ENCODE results near the gene MRGPRF. TPM values are rescaled to one million over a fixed set of nuclear protein-coding genes. Genes with fewer than 3 reads are reported as not detected.

The MRGPRF gene
- total RNA-seq, 8 experiments from 2014 or later: 0.05 to 4.3 (median 0.57) TPM; not detected in 1

- 0 to 100% (median 63%) methylated on average over 1 to 3 of the region's 9 CpGs; no CpG with 5 or more reads in 5 of the 10 experiments for WGBS, 10 experiments
- peak in 3 of 8 experiments; percentile 1 to 4 (median 1) for ATAC-seq (replicated peaks in 6 of 8)
- no peak overlapping the region for H3K27ac ChIP-seq
- peaks cover 43 to 67% of the 10 kb centered on the region in 2 donors for H3K4me1 ChIP-seq (replicated peaks in 1 of 2)
- no peak overlapping the region for H3K4me3 ChIP-seq
- in situ Hi-C loops (cut with MboI; ENCODE audit: low pct_unique_long_range_greater_than_20kb in 2 of 9, low sequenced_read_pairs in 9 of 9, unreplicated experiment in 9 of 9): no loop called here
Observed at GRCh38 chr11:69010361-69010891, 2.6 kb downstream of the MRGPRF start.

DNA sequence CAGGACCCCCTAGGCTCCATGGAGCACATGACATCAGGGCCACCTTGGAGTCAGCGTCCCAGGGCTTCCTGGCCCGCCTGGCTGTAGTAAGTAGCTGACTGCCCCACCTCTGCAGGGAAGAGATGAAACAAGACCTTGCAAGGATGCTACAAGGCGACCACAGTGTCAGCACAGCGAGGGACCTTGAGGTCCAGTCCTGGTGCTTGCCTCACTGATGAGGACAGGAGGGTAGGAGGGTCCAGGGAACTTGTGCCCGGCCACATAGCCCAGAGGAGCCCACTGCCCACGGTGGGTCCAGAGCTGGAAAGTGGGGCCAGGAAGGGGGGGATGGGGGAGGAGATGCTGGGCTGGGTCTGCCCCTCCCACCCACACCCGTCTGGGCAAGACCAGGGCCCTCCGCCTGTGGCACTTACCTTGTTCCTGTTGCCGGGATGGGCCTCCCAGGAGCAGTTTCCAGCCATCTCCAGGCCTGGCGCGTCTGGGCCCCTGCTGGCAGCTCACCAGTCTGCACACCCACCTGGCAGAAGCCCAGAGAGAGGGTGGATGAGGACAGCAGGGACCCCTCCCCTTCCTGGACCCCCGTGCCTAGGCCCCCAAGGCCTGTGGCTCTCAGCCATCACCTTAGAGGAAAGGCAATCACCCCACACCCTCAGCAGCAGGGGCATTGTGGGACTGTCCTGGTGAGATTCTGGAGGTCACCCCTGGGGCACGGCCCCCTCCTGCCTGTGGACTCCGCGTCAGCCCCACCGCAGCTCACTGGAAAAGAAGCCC, 3.4 kb downstream of the MRGPRF start:
- 0 to 75% (median 65%) methylated on average over 1 to 2 of the region's 16 CpGs; no CpG with 5 or more reads in 7 of the 10 experiments for WGBS, 10 experiments
- Histone ChIP-seq H3K4me1 (replicated peaks in 1 of 2) (peaks cover 39 to 61% of the 10 kb centered on the region in 2 donors), H3K4me3 (no peak overlapping the region), H3K27ac (no peak overlapping the region)
- peak in 1 of 8 experiments; percentile 23 for ATAC-seq (replicated peaks in 6 of 8)
- in situ Hi-C loops (cut with MboI; ENCODE audit: low pct_unique_long_range_greater_than_20kb in 2 of 9, low sequenced_read_pairs in 9 of 9, unreplicated experiment in 9 of 9): no loop called here

GRCh38 chr11:69008737-69009440, 4.2 kb downstream of the MRGPRF start:
- ATAC-seq (replicated peaks in 6 of 8): peak; percentile 73 to 90 (median 84)
- 5 to 100% (median 34%) methylated on average over 1 to 8 of the region's 17 CpGs; no CpG with 5 or more reads in 4 of the 10 experiments for WGBS, 10 experiments
- Histone ChIP-seq H3K4me3 (no peak overlapping the region), H3K27ac (no peak overlapping the region), H3K4me1 (replicated peaks in 1 of 2) (peaks cover 32 to 53% of the 10 kb centered on the region in 2 donors)
- in situ Hi-C loops (cut with MboI; ENCODE audit: low pct_unique_long_range_greater_than_20kb in 2 of 9, low sequenced_read_pairs in 9 of 9, unreplicated experiment in 9 of 9): no loop called here

GRCh38 chr11:69007975-69008381, 5.1 kb downstream of the MRGPRF start:
- no peak for ATAC-seq (replicated peaks in 6 of 8)
- no peak overlapping the region for H3K27ac ChIP-seq
- in situ Hi-C loops (cut with MboI; ENCODE audit: low pct_unique_long_range_greater_than_20kb in 2 of 9, low sequenced_read_pairs in 9 of 9, unreplicated experiment in 9 of 9): no loop called here
- no peak overlapping the region for H3K4me3 ChIP-seq
- 13 to 80% (median 55%) methylated on average over 1 to 4 of the region's 8 CpGs; no CpG with 5 or more reads in 4 of the 10 experiments for WGBS, 10 experiments
- H3K4me1 ChIP-seq (replicated peaks in 1 of 2): peaks cover 23 to 44% of the 10 kb centered on the region in 2 donors

- peaks cover 22 to 39% of the 10 kb centered on the region in 2 donors for H3K4me1 ChIP-seq (replicated peaks in 1 of 2)
Observed at GRCh38 chr11:69006816-69007215, 6.2 kb downstream of the MRGPRF start.

GRCh38 chr11:69005631-69006368, 7.2 kb downstream of the MRGPRF start:
- WGBS, 10 experiments: 87 to 96% (median 95%) methylated on average over 3 to 15 of the region's 48 CpGs; no CpG with 5 or more reads in 6 of the 10 experiments
- no peak overlapping the region for H3K27ac ChIP-seq
- ATAC-seq (replicated peaks in 6 of 8): no peak
- H3K4me1 ChIP-seq (replicated peaks in 1 of 2): peaks cover 19 to 34% of the 10 kb centered on the region in 2 donors
- in situ Hi-C loops (cut with MboI; ENCODE audit: low pct_unique_long_range_greater_than_20kb in 2 of 9, low sequenced_read_pairs in 9 of 9, unreplicated experiment in 9 of 9): no loop called here
- no peak overlapping the region for H3K4me3 ChIP-seq

More at GRCh38 chr11:69006816-69007215, 6.2 kb downstream of the MRGPRF start:
- Histone ChIP-seq H3K4me3 (no peak overlapping the region), H3K27ac (no peak overlapping the region)
- in situ Hi-C loops (cut with MboI; ENCODE audit: low pct_unique_long_range_greater_than_20kb in 2 of 9, low sequenced_read_pairs in 9 of 9, unreplicated experiment in 9 of 9): no loop called here
- 67 to 96% (median 93%) methylated on average over 2 to 12 of the region's 12 CpGs; no CpG with 5 or more reads in 3 of the 10 experiments for WGBS, 10 experiments
- no peak for ATAC-seq (replicated peaks in 6 of 8)

GRCh38 chr11:69005183-69005630, 7.8 kb downstream of the MRGPRF start:
- Histone ChIP-seq H3K27ac (no peak overlapping the region), H3K4me1 (replicated peaks in 1 of 2) (peaks cover 14 to 28% of the 10 kb centered on the region in 2 donors), H3K4me3 (no peak overlapping the region)
- in situ Hi-C loops (cut with MboI; ENCODE audit: low pct_unique_long_range_greater_than_20kb in 2 of 9, low sequenced_read_pairs in 9 of 9, unreplicated experiment in 9 of 9): no loop called here
- 67 to 100% (median 90%) methylated on average over 1 to 6 of the region's 27 CpGs; no CpG with 5 or more reads in 6 of the 10 experiments for WGBS, 10 experiments
- ATAC-seq (replicated peaks in 6 of 8): no peak

- no peak overlapping the region for H3K27ac ChIP-seq
- peaks cover 12 to 22% of the 10 kb centered on the region in 2 donors for H3K4me1 ChIP-seq (replicated peaks in 1 of 2)
- 63 to 100% (median 91%) methylated on average over 1 to 8 of the region's 13 CpGs; no CpG with 5 or more reads in 2 of the 10 experiments for WGBS, 10 experiments
- in situ Hi-C loops (cut with MboI; ENCODE audit: low pct_unique_long_range_greater_than_20kb in 2 of 9, low sequenced_read_pairs in 9 of 9, unreplicated experiment in 9 of 9): no loop called here
- ATAC-seq (replicated peaks in 6 of 8): no peak
- H3K4me3 ChIP-seq: no peak overlapping the region
Observed at GRCh38 chr11:69004411-69005182, 8.4 kb downstream of the MRGPRF start.

- H3K4me1 ChIP-seq (replicated peaks in 1 of 2): peaks cover 11 to 18% of the 10 kb centered on the region in 2 donors
- no peak overlapping the region for H3K27ac ChIP-seq
- 67 to 87% methylated on average over 2 to 18 of the region's 20 CpGs; no CpG with 5 or more reads in 8 of the 10 experiments for WGBS, 10 experiments
- H3K4me3 ChIP-seq: no peak overlapping the region
- in situ Hi-C loops (cut with MboI; ENCODE audit: low pct_unique_long_range_greater_than_20kb in 2 of 9, low sequenced_read_pairs in 9 of 9, unreplicated experiment in 9 of 9): no loop called here
- ATAC-seq (replicated peaks in 6 of 8): no peak
Observed at GRCh38 chr11:69003866-69004367, 9.1 kb downstream of the MRGPRF start.

DNA sequence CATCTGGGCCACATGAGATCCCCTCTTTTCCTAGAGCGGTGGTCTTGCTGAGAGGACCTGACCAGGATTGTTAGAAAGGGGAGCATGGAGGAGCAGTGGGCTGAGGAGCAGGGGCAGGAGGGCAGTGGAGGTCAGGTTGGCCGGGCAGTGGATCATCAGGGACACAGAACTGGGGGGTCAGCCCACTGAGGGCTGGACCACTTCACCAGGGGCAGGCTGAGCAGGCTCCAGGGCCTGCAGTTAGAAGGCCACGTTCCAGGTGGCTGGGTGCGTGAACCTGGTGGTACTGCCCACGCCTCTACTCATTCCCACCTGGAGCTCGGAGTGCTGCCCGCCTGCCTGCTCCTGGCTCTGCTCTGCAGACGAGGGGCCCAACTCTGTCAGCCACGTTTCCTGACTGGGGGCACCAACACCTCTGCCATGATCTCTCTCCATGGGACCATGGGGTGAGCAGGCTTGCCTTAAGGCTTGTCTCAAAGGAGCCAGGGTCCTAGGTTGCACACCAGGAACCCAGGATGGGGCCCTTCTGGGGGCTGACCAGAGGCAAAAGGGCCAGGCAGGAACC, 9.7 kb downstream of the MRGPRF start:
- ATAC-seq (replicated peaks in 6 of 8): no peak

GRCh38 chr11:69002570-69003231, 10.3 kb downstream of the MRGPRF start:
- WGBS, 10 experiments: 40 to 87% (median 60%) methylated on average over 1 to 3 of the region's 13 CpGs; no CpG with 5 or more reads in 6 of the 10 experiments
- Histone ChIP-seq H3K4me1 (replicated peaks in 1 of 2) (peaks cover 0 to 13% of the 10 kb centered on the region in 2 donors), H3K27ac (no peak overlapping the region), H3K4me3 (no peak overlapping the region)
- ATAC-seq (replicated peaks in 6 of 8): no peak
- in situ Hi-C loops (cut with MboI; ENCODE audit: low pct_unique_long_range_greater_than_20kb in 2 of 9, low sequenced_read_pairs in 9 of 9, unreplicated experiment in 9 of 9): no loop called here

More for the DNA sequence above, 9.7 kb downstream of the MRGPRF start:
- Histone ChIP-seq H3K27ac (no peak overlapping the region), H3K4me1 (replicated peaks in 1 of 2) (peaks cover 5 to 17% of the 10 kb centered on the region in 2 donors), H3K4me3 (no peak overlapping the region)
- in situ Hi-C loops (cut with MboI; ENCODE audit: low pct_unique_long_range_greater_than_20kb in 2 of 9, low sequenced_read_pairs in 9 of 9, unreplicated experiment in 9 of 9): no loop called here
- WGBS, 10 experiments: 80 to 90% methylated on average over 1 to 2 of the region's 9 CpGs; no CpG with 5 or more reads in 8 of the 10 experiments
